ENCODE results near the gene GADD45G.

GADD45G gene

DNA sequence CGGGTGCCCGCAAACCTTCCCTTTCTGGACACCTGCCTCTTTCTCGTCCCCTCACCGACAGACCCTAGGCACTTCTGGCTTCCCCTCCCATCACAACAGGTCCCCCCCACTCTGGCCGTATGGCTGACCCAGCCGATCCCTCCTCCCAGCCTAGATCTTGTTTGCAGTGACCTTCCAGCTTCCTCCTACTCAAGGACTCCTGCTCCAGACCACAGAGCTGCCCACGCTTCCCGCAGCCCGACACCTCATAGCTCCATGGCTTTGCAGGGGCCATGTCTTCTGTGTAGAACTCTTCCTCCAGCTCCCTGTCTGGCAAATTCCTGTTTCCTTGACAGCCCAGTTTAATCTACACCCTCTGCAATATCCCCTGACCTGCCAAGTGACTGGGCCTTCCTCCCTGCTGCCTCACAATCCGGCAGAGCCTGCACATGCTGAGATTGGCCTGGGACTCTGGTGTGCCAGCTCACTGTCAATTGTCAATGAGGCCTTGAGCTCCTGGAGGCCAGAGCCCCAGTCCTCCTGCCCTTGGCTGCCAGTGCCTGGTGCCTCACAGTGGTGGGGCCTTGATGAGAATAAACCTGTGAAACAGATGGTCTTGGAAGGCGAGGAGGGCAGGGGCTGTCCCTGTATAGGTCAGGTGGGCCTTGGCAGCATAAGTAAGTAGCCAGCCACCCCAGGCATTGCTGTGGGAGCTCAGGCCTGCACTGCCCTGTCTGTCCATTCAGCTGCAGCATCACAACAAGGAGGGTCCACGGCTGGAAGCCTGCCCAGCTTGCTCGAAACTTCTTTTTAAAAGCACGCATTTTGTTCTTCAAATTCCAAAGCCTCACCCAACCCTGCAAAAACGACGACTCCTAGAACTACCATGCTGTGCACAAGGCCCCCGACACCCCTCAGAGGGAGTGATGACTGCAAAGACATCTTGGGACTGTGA is 50.5 kb downstream of the GADD45G start:
- no peak for DNase-seq
